Lower leg skin (tissue), 3 donors: ENCODE results near the gene CDC14A.

Source experiments
- CTCF ChIP-seq, 3 donors: fragments of 450-650 bp; IDR thresholded peaks; one replicate each; pipeline ENCODE4 v1.5.1; 2016; ENCODE audit warnings: antibody characterized with exemption in 3 of 3, mild to moderate bottlenecking in 3 of 3, moderate library complexity in 2 of 3
- POLR2A ChIP-seq, 2 donors: fragments of 450-650 bp; IDR thresholded peaks; one replicate each; pipeline ENCODE4 v1.6.1; 2016 to 2017; ENCODE audit warnings: antibody characterized with exemption in 2 of 2, mild to moderate bottlenecking in 1 of 2, moderate library complexity in 1 of 2

GRCh38 chr1:100398648-100399047 is 46.3 kb downstream of the CDC14A start:
- no peak for TF ChIP-seq POLR2A (IDR thresholded peaks at IDR 0.05)
- TF ChIP-seq CTCF (IDR thresholded peaks at IDR 0.05) = no peak
